DMS53 (cell line): Measurements from ENCODE around the gene AKR1E2.

Experiments used
- DNase-seq: peaks from one replicate; lab custom pipeline; 2025; lab: John Stamatoyannopoulos, UW

The AKR1E2 gene

DNA sequence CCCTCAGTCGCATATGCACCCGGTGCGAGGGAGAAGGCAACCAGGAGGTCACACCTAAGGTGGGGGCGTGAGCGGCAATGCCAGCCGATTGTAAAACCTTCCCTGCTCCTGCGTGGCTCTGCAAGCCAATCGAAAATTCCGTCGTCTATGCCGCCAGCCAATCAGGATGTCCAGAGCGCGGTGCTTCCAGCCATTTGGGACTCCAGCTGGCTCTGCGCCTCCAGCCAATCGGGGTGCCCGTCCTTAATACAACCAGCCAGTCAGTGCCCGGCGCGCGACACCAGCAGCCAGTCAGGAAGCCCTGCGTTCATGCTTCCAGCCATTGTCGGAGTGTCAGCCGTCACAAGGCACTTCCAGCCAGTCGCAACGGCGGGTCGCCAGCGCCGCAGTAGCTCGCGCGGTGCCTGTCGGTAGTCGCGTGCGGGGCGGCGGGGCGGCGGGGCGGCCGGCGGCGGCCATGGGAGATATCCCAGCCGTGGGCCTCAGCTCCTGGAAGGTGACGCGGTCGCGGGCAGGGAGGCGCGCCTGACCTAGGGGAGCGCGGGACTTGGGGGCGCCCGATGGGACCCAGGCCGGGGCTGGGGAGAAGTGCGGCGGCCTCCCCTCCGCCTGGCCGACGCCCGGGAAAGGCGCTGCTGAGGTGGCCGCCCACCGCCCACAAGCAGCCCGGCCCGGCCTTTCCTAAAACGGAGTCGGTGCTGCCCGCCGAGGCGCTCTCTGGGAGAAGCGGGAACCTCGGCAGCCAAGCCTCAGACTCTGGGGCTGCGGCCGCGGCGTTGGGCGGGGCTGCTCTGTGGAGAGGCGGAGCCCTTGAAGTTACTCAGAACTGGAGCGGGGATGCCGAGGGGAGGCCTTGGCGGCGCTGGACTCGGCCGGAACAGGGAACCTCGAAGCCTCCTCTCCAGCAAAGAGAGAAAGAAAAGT is at the start of gene AKR1E2:
AKR1E2 (plus strand) TSS at position 340 of the 924 bp plus-strand sequence; CDS start at position 458, 118 bp downstream.
- peak; percentile 94 for DNase-seq

DNA sequence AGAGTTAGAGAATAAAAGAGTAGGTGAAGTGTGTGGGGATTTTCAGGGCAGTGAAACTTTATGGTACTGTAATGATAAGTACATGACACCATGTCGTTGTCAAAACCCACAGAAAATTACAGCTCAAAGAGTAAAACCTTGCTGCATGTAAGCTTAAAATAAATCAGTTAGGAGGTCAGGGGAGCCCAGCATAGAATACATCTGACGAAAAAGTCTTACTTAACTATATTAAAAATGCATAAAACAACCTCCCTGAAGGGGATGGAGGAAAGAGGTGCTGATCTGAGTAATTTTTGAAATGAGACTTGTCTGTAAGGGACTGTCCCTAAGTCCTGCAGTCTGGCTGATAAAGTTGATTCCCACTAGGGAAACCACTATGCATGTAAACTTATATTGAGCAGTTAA is 49.8 kb upstream of the AKR1E2 start:
- DNase-seq: no peak

GRCh38 chr10:4778761-4779160 is 47.2 kb upstream of the AKR1E2 start:
- no peak for DNase-seq

DNA sequence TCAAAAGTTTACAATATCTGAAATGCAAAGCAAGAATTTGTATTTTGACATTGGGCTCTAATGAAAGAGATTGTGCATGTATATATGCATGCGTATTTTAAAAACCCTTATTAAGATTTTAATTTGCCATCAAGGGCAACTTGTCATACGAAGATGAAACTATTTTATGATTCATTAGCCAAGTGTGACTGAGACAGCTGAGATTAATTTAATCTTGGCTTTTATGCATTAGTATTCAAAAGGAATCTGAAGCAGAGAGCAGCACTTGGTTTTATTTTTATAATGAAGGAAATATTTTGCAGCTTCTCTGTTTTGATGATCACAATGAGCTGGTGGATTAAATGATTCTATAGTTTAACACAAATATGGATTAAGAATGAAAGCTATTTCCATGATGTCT is 45.9 kb upstream of the AKR1E2 start:
- no peak for DNase-seq

- DNase-seq: no peak
These were observed 45.2 kb upstream of the AKR1E2 start for GRCh38 chr10:4780782-4781181.

GRCh38 chr10:4781955-4782354 is 44.1 kb upstream of the AKR1E2 start:
- no peak for DNase-seq

DNA sequence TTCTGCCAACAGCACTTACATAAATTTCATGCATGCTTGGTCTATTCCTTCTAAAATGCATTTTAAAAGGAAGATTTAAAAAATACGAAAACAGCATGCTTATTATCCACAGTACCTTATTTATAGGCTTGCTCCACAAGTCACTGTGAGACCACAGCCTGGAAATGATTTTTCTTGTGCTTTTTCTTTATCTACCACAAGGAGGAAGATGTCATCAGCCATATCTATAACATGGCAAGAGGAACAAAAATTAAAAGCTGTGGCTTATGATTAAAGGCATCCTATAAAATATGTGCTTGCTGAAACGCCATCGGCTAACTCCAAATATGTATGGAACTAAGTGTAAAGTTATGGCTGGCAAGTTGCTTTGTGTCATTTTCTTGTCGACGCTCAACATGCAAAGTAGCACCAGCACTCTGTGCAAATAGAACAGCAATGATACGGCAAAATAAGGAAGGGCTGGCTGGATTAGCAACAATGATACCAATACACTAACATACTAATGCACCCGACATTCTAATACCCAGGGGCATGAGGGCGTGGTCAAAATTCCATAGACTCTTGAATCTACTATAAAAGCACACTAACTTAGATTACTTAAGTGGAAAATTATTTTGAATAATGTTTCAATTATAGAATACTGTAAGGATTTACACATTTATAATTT is 41.2 kb upstream of the AKR1E2 start:
- DNase-seq: no peak

DNA sequence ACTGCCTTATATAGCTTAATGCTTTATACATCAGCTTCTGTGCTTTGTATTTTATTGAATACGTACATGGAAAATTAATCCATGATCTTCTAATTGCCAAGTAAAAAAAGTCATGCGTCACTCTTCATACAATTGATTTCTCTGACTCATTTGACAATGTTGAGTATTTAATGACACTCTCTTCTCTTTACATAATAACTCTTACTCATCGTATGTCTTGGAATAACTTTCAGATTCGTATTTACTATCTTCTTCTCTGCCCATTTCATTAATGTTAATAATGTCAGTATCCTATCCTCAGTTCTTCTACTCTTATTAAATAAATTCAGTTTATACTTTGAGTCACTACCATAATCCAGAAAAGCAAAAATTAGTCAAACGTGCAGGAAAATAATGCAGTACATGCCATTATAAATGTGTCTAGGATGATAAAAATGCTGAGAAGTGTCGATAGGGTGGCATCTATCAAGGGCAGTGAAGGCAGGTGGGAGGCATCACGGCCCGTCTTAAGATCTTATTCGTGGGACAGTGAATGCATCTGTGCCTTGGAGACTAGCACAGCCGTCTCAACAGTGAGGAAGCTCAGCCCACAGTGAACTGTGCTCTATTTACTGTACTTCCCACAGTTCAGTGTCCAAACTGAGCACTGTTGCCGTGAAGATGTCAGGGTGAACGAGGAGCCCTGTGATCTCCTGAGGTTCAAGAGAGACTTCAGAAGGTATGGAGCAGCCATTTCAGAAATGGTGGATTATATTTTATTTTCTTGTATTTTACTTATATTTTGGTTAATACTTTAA is 39.8 kb upstream of the AKR1E2 start:
- peak; percentile 14 for DNase-seq

GRCh38 chr10:4790045-4790444 is 36.0 kb upstream of the AKR1E2 start:
- DNase-seq: no peak

DNA sequence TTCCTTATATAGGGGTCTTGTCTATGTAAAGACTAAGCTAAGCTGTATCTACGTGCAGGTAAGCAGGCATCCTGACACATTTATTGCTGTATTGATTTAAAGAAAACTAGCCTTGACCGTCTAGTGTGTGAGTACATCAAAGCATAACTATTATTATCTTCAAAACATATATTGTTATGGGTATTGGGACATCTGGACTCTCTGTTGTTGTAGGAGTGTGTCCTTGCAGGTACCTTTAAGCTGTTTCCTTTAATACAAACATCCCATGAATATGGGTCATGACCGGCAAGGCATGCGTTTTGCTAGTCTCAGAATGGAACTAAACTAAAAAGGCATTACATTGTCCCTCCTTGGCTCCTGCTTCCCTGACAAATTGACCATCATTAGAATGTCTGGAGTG is 35.1 kb upstream of the AKR1E2 start:
- DNase-seq: no peak

DNA sequence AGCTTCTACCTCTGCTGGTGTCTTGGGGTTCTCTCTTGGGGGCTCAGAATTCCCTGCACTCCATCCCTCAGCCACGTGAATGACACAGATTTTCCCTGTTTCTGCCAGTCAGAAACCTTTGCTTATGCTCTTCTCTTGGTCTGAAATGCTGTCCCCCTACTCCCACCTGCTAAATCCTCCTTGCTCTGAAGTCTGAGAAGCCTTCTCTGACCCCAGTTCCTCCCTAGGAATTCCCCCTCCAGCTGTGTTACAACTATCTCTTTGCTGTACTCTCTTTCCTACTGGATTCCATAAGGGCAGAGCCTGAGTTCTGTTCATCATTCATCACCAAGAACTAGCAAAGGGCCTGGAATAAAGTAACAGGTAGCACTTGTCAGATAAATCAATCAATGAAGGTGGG is 33.6 kb upstream of the AKR1E2 start:
- no peak for DNase-seq

DNA sequence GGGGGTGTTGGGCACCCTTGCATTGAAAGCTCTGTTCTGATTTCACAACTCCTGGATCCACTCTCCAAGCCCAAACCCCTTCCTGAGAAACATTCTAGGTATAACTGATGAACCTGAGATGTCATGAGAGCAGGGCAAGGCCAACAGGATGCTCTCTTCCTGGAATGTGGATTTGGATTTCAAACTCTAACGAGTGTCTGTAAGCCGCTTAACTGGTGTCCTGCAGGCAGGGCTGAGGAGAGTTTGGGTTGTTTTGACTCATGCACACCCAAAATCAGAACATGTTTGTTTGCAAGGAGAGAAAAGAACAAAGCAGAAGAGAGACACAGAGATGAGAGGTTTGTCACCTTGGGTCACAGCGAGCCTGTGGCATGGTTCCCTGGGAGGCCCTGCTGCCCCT is 24.6 kb upstream of the AKR1E2 start:
- no peak for DNase-seq

DNA sequence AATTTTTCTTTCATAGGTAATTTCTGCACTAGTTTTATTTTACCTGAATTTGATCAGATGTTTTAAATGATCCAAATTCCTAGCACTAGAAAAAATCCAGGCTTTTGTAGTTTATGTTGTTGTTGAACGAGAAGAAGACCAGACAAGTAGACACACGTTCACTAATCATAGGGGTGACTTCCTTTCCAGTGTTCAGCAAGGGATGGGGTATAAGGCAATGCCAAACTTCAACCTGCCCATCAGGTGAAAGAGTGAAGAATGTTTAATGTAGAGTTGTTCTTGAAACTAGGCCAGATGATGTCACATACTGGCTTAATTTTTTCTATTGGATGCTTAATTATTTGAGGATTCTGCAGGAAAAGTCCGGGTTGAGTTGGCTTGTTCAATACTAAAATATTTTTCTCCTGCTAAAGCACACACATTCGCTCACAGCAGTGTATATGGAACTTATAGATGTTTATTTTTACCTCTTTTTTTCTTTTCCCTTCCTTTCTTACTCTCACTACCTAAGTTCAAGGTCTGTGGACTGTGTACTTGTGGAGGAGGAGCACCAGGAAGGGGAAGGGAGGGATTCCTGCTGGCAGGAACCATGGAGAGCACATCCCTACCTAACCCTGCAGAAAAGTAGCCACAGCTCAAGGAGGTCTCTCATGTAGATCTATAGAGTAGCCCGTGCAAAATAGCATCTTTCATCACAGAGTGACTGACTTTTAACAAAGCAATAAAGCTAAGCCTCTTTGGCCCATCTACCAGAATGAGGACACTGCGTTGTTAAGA is 23.1 kb upstream of the AKR1E2 start:
- no peak for DNase-seq

GRCh38 chr10:4803822-4804221 is 22.2 kb upstream of the AKR1E2 start:
- DNase-seq: no peak

- DNase-seq: no peak
These were observed 21.5 kb upstream of the AKR1E2 start for GRCh38 chr10:4804465-4804864.

DNA sequence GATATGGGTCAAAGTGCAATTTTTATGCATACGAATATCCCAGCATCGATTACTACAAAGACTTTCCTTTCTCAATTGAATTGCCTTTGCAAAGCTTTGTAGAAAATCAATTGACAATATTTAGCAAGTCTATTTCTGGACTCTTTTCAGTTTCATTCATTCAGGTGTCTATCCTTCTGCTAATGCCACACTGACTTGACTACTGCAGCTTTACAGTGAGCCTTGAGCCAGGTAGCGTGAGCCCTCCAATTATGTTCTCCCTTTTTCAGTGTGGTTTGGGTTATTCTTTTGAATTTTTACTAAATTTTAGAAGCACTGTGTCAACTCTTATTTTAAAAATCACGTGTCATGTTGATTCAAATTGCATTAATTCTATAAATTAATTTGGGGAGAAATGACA is 19.5 kb upstream of the AKR1E2 start:
- no peak for DNase-seq

GRCh38 chr10:4807761-4808507 is 18.1 kb upstream of the AKR1E2 start:
- DNase-seq: peak; percentile 41

DNA sequence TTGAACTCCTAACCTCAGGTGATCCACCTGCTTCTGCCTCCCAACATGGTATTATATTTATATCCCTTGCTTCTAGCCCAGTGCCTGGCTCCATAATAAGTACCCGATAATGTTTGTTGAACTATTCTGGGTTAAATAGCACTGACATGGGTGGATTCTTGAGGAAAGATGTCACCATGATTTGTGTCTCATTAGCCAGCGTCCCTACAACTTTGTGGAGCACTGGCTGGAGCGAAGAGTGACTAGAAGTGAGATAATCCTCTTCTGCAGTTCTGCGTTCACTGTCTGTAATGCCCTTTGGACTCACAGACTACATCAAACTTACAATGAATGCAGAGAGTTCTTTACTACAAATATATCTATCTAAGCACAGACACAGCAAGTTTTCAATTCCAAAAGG is 16.9 kb upstream of the AKR1E2 start:
- DNase-seq: no peak

DNA sequence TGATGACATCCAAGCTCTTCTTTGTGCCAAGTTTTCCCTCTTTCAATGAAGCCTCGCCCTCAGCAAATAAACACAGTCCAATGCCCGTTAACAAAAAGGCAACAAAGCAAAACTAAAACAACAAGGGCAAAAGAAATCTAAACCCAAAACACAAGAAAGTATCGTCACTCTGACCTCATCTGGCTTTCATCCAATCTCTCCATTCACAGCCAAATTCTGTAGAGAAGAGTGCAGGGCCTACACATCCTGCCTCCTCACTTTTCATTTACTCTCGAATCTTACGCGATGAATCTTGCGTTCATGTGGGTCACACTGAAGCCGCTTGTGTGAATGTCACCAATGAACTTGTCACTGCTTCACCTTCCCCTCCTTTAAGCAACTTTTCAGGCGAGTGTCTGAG is 15.9 kb upstream of the AKR1E2 start:
- no peak for DNase-seq

DNA sequence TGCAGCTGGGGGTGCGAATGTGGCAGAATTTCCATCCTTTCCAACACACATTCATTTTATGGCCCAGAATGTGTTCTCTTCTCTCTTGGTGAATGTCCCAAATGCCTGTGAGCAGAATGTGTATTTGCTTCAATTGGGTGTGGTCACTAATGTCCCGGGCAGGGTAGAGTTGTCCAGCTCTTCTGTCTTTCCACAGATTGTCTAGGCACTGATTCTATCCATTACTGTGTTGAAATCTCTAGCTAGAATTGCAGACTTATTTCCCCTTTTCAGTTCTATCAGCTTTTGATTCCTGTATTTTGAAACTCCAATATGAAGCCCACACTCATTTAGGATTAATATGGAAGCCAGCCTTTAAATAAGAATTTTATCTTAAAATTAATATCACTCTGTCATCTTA is 14.0 kb upstream of the AKR1E2 start:
- DNase-seq: no peak

GRCh38 chr10:4813023-4813422 is 13.0 kb upstream of the AKR1E2 start:
- DNase-seq: peak; percentile 64
